LNCaP clone FGC (cell line): Measurements from ENCODE around the gene LRP6.

Experiments
- DNase-seq: peaks from one replicate; pipeline ENCODE4 v3.0.0-alpha.2; 2011; ENCODE audit warnings: low read depth
- H3K4me3 ChIP-seq: 2 replicates; pipeline ENCODE4 v1.5.1; 2011; ENCODE audit warnings: mild to moderate bottlenecking, low read depth, low read length, control low read depth
- CTCF ChIP-seq: IDR thresholded peaks from 2 replicates; pipeline ENCODE4 v1.5.1; 2012; ENCODE audit warnings: mild to moderate bottlenecking; ENCODE audit not compliant: control insufficient read depth, insufficient read depth; ENCODE audit errors: extremely low read depth

Gene LRP6

GRCh38 chr12:12108441-12109058 is 158.3 kb downstream of the LRP6 start:
- DNase-seq: no peak

GRCh38 chr12:12107678-12108077 is 159.2 kb downstream of the LRP6 start:
- no peak for DNase-seq
- no peak overlapping the region for H3K4me3 ChIP-seq
- no peak for TF ChIP-seq CTCF

More at GRCh38 chr12:12108441-12109058, 158.3 kb downstream of the LRP6 start:
- TF ChIP-seq CTCF: no peak
- no peak overlapping the region for H3K4me3 ChIP-seq

DNA sequence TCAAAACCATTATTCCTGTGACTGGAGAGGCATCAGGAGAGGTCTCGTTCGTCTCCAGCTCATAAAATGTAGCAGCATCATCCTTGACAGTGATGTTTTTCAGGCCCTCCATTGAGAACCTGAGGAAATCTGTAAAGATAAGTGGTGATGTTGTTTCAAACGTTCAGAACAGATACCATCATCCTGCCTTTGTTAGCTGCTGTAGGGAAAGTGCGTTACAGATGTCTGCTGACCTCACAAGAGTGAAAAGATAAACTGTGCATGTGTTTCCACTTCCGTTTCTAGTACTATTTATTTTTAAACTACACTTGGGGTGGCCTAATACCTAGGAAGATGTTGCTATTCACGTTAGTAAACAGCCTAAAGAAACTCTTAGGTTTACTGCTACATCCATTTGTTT is 167.7 kb downstream of the LRP6 start:
- no peak overlapping the region for H3K4me3 ChIP-seq
- DNase-seq: no peak
- TF ChIP-seq CTCF: no peak

DNA sequence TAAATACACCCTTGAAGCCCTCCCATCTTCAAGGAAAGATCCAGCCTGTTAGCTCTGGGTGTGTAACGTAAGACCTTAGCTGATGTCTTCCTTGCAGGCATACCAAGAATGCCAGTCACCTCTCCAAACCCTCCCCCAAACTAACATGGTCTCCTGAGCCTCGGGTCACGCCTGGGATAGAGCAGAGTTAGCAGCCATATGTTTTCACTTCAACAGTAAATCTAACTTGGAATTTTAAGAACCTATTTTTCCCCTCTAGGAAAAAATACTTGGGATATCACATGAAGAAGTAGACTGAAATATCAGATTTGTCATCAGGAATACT is 168.2 kb downstream of the LRP6 start:
- TF ChIP-seq CTCF: no peak
- H3K4me3 ChIP-seq: no peak overlapping the region
- no peak for DNase-seq

DNA sequence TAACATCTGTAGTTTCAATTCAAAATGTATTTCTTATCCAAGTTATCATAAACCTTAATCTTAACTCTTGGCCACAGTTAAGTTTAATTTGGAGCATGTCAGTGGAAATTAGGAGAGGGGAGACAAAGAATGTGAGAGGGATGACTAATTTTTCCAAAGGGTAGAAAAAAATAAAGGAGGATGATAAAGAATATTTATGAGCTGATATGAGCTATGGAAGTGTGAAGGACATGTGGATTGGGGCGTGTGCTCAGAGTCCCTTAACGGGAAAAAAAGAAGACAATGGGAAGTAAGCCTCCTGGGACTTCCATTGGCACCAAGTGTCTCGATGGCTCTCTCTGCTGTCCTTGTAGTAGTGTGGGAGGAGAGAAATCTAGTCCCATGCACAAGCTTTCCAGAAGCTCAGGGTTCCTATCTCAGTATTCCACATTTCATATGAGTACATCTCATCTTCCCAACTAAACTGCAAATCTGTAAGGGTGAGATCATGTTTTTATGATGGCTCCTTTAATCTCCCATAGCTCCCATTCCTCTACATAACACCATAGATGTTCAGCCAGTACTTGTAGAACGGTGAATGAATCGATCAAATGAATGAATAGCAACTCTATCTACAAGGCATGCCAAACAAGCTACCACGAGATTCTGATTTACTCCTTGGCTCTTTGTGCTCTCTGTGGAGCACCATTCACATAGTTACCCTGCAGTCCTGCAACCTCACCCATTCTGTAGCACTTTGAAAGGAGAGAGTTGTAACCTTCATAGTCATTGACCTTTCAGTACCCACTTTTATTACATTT is 168.8 kb downstream of the LRP6 start:
- no peak for DNase-seq
- no peak overlapping the region for H3K4me3 ChIP-seq
- TF ChIP-seq CTCF: no peak

- DNase-seq: peak; percentile 84
- no peak overlapping the region for H3K4me3 ChIP-seq
- no peak for TF ChIP-seq CTCF
These were observed 171.8 kb downstream of the LRP6 start for GRCh38 chr12:12095021-12095420.

GRCh38 chr12:12094481-12094880 is 172.4 kb downstream of the LRP6 start:
- no peak for DNase-seq
- no peak overlapping the region for H3K4me3 ChIP-seq
- no peak for TF ChIP-seq CTCF
